HG03103 (cell line): ENCODE results near the gene PIP4K2A.

Experiments
- ATAC-seq: cut with Tn5 transposase; IDR thresholded peaks from one replicate; pipeline ENCODE4 v1.9.1; 2021; ENCODE audit warnings: low read depth; ENCODE audit not compliant: unreplicated experiment

The PIP4K2A gene

DNA sequence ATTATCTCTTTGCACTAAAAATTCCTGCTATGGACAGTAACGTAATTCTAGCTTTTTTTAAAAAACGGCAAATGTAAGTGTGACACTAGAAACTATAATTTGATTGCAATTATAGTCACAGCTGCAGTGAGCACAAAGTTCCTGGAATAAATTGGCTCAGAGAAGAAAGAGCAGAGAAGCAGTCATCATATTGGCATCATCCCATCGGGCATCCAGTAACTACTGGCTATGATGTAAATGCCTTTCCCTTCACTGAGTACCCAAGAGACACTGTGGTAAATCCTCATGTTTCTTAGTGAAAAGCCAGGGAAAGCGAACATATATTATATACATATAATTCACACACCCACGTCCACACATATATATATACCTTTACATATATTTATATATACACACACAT lies 43.6 kb downstream of the PIP4K2A start:
- no peak for ATAC-seq

GRCh38 chr10:22669163-22669711 lies 45.1 kb downstream of the PIP4K2A start:
- ATAC-seq, result peak; percentile 34

DNA sequence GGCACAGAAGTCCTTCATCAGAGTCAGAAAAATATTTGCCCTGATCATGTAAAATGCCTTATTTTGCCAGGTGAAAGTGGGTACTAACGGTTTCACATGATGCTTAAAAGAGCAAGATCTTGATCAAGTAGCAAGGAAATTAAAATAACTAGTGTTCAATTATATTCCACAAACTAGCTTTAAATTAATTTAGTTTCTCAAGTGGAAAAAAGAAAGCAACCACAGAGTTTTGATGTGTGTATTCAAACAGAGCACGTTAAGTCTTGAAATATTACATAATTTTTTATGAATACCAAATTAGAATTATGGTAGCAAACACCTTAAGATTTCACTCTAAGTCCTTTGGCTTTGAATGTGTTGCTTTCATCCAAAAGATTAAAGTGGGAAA lies 47.3 kb downstream of the PIP4K2A start:
- ATAC-seq, result no peak

- peak; percentile 69 for ATAC-seq
Measured at GRCh38 chr10:22666287-22667092, 47.9 kb downstream of the PIP4K2A start.

DNA sequence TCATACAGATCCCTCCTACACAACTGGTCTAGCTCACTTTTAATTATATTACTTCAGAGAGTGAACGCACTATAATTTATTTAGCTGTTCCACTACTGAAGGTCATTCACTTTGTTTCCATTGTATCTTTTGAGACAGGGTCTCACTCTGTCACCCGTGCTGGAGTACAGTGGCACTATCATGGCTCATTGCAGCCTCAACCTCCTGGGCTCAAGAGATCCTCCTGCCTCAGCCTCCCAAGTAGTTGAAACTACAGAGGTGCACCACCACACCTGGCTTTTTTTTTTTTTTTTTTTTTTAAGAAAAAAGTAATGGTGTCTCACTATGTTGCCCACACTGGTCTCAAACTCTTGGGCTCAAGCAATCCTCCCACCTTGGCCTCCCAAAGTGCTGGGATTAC lies 49.0 kb downstream of the PIP4K2A start:
- ATAC-seq, result no peak

- no peak for ATAC-seq
Measured at GRCh38 chr10:22662733-22663330, 51.5 kb downstream of the PIP4K2A start.

DNA sequence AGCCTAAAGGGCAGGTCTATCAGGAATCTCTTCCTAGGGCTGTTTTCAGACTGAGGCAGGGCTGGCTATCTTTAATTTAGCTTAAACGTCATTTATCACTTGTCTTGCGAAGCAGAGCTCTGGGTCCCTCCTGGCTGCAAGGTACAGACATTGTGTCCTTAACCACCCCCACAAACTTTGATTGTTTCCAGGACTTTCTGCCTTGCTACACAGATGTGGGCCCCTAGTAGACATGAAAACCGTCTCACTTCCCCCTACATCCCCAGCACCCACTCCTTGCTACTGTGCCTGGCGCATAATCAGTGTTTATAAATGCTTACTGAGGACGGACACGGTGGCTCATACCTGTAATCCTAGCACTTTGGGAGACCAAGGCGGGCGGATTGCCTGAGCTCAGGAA lies 54.5 kb downstream of the PIP4K2A start:
- ATAC-seq, result no peak

DNA sequence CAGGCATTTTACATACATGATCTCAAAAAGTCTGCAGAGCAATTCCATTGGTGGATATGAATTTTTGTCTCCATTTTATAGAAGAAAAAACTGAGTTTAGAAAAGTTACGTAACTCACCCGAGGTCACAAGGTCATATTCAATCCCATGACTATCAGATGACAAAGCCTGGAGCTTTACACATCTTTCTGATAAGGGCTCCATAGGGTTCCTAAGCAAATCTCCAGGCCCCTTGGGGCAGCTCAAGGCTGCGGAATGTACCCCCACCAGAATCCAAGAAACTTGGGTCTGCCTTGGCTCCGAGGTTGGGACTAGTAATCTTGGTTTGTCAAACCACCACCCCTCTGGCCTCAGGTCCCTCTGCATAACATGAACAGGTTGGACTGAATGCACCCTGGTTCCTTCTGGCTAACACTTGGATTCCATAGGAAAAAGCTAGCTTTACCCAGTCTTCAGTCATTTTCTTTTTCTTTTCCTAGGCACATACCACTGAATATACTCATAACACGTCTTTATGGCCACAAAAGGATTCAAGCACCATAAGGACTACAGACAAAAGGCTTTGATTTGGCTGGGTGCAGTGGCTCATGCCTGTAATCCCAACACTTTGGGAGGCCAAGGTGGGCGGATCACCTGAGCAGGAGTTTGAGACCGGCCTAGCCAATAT lies 55.5 kb downstream of the PIP4K2A start:
- ATAC-seq, result no peak

- ATAC-seq, result no peak
Measured at GRCh38 chr10:22657566-22658225, 56.7 kb downstream of the PIP4K2A start.

- ATAC-seq, result no peak
Measured at GRCh38 chr10:22657024-22657423, 57.4 kb downstream of the PIP4K2A start.

DNA sequence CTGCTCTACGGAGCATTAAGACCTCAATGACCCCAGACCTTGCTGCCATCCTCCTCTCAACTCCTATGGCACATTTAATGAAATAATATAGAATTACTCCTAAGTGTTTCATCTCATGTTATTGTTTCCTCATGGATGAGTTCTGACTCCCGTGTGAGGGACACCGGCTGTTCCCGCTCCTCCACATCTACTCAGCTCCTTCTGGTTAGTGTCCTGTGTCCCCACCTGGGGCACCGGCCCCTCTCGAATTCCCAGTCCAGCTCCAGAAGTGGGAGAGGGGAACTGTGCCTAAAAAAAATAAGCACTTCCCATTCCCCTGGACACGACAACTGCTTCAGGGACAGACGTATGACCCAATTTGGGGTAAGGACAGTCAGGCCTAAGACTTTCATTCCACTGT lies 58.3 kb downstream of the PIP4K2A start:
- no peak for ATAC-seq

GRCh38 chr10:22655312-22655981 lies 58.9 kb downstream of the PIP4K2A start:
- ATAC-seq, result no peak

- no peak for ATAC-seq
Measured at GRCh38 chr10:22652988-22653481, 61.3 kb downstream of the PIP4K2A start.

GRCh38 chr10:22651276-22651980 lies 63.0 kb downstream of the PIP4K2A start:
- ATAC-seq, result no peak

- no peak for ATAC-seq
Measured at GRCh38 chr10:22649994-22650393, 64.4 kb downstream of the PIP4K2A start.

DNA sequence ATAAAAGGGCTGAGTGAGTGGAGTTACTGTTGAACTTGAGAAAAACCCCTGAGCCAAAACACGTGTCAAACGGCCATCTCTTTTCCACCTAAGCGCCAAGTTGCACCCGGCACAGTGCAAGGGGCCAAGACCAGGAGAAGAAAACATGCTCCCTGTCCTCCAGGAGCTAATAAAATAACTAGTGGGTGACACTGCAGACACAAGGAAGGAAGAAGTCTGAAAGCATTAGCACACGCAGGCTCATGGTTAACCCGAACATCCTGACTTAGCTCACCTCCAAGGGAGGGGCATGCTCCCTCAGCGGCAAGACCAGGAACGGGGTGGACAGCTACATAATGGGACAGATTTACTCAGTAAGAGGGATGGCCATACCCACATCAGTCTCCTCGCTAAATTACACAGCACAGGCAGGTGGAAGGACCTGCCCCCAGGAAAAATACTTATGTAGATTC lies 65.0 kb downstream of the PIP4K2A start:
- no peak for ATAC-seq

- ATAC-seq, result no peak
Measured at GRCh38 chr10:22648547-22648961, 65.8 kb downstream of the PIP4K2A start.

GRCh38 chr10:22647244-22647643 lies 67.1 kb downstream of the PIP4K2A start:
- ATAC-seq, result no peak

- ATAC-seq, result peak; percentile 51
Measured at GRCh38 chr10:22646388-22646853, 68.0 kb downstream of the PIP4K2A start.
